GM10248 (cell line): ENCODE measurements around the gene PSAT1.

Experiments used
- CTCF ChIA-PET: fragments of 300-600 bp; sonication (Branson Sonifier 250); formaldehyde crosslinking; extraction: SDS; loops from one replicate; lab custom pipeline; 2021; ENCODE audit warnings: antibody characterized with exemption; lab: Yijun Ruan, JAX
- POLR2A ChIA-PET: fragments of 350-650 bp; sonication (Branson Sonifier 250); formaldehyde crosslinking; extraction: SDS; loops from one replicate; lab custom pipeline; 2020; ENCODE audit warnings: antibody characterized with exemption; lab: Yijun Ruan, JAX
- DNase-seq: peaks from one replicate; pipeline ENCODE4 v3.0.0; 2012; ENCODE audit errors: extremely low spot score
- TF ChIP-seq, protein P1 (sequence below): IDR thresholded peaks from 2 replicates; pipeline ENCODE4 v1.5.1; 2012; ENCODE audit warnings: mild to moderate bottlenecking, low read depth; ENCODE audit errors: extremely low read depth, missing control alignments, control extremely low read depth

Gene PSAT1

DNA sequence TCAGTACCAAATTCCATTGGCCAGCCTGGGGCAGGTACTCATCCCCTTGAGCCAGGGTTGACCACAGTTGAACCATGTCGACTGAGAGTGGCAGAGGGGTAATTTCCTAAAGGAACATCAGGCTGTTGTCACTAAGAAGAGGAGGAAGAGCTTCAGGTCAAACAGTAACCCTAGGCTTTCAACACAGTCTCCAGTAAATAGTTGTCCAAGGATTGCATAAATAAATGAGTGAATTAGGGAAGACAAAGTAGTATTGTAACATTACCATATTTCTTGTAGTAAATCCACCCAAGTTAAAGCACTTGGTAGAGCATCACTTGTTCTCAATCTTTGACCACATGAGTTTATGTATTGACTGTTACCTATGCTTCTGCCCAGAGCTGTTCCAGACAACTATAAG, 7.4 kb downstream of the PSAT1 start:
- POLR2A ChIA-PET, result no interaction called here
- DNase-seq, result no peak
- TF ChIP-seq, protein P1, sequence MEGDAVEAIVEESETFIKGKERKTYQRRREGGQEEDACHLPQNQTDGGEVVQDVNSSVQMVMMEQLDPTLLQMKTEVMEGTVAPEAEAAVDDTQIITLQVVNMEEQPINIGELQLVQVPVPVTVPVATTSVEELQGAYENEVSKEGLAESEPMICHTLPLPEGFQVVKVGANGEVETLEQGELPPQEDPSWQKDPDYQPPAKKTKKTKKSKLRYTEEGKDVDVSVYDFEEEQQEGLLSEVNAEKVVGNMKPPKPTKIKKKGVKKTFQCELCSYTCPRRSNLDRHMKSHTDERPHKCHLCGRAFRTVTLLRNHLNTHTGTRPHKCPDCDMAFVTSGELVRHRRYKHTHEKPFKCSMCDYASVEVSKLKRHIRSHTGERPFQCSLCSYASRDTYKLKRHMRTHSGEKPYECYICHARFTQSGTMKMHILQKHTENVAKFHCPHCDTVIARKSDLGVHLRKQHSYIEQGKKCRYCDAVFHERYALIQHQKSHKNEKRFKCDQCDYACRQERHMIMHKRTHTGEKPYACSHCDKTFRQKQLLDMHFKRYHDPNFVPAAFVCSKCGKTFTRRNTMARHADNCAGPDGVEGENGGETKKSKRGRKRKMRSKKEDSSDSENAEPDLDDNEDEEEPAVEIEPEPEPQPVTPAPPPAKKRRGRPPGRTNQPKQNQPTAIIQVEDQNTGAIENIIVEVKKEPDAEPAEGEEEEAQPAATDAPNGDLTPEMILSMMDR, result no peak
- CTCF ChIA-PET, result interaction anchor here (1.3 to 2.1 kb wide), 2 partner anchors 11 to 24 kb away, joined by 3 to 7 read pairs; no protein-coding TSS in a partner anchor

- TF ChIP-seq, protein P1, result no peak
- ChIA-PET POLR2A (no interaction called here), CTCF (no interaction called here)
- no peak for DNase-seq
Observed at GRCh38 chr9:78306222-78307076, 9.5 kb downstream of the PSAT1 start.

- POLR2A ChIA-PET, result no interaction called here
- CTCF ChIA-PET, result no interaction called here
Observed at GRCh38 chr9:78307360-78307759, 10.4 kb downstream of the PSAT1 start.

DNA sequence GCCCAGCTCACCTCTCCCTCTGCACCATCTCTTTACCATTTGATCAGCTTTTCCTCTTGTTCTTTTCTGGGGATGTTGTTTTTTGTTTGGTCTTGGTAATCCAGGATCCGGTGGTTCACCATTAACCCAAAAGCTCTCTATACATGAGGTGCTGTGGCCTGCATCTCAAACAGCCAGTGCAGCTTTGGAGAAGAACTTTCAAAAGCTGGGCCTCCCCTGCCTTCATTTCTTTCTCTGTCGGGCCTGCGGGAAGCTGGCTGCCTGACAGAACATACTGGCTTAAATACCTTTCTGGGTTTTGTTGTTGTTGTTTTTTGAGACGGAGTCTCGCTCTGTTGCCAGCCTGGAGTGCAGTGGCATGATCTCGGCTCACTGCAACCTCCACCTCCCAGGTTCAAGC, 12.1 kb downstream of the PSAT1 start:
- DNase-seq, result no peak
- TF ChIP-seq, protein P1, result no peak
- POLR2A ChIA-PET, result no interaction called here
- CTCF ChIA-PET, result interaction anchor here (0.8 kb wide), 1 partner anchor 60 kb away, joined by 4 read pairs; no protein-coding TSS in a partner anchor

More at GRCh38 chr9:78307360-78307759, 10.4 kb downstream of the PSAT1 start:
- DNase-seq, result no peak
- TF ChIP-seq, protein P1, result no peak

DNA sequence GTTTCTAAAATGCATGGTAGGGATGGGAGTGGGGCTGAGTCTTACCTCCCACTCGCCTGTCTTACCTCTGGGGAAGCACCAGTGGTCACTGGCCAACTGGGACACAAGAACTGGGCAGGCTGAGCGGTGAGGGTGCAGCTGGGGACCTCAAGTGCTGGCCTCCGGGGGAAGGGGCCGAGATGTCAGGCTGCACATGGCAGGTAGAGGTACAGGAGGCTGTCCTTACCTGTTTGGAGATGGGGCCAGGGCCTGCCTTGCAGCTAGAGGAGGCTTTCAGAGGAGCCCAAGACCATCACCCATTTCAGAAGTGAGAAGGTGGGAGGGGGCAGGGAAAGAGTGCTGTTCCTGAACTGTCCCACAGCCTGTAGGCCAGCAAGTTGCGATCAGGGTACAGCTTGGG, 14.2 kb downstream of the PSAT1 start:
- CTCF ChIA-PET, result no interaction called here
- POLR2A ChIA-PET, result no interaction called here
- TF ChIP-seq, protein P1, result no peak
- DNase-seq, result no peak

GRCh38 chr9:78311886-78312524, 15.1 kb downstream of the PSAT1 start:
- TF ChIP-seq, protein P1, result no peak
- POLR2A ChIA-PET, result no interaction called here
- CTCF ChIA-PET, result no interaction called here
- DNase-seq, result no peak
